Neural progenitor cell (in vitro differentiated cells): ENCODE results near the gene COG5. TPM values are rescaled to one million over a fixed set of nuclear protein-coding genes. Genes with fewer than 3 reads are reported as not detected.

Source experiments
- DNase-seq: peaks from one replicate; pipeline ENCODE4 v3.0.0-alpha.2; 2016; ENCODE audit warnings: low spot score
- H2AFZ ChIP-seq: fragments of 200-600 bp; sonication (generic); replicated peaks from 2 replicates; pipeline ENCODE4 v1.6.1; 2016; ENCODE audit warnings: antibody characterized with exemption
- H3F3A ChIP-seq: fragments of 200-600 bp; sonication (generic); 2 replicates; pipeline ENCODE4 v1.6.1; 2016; ENCODE audit warnings: antibody characterized with exemption, low read depth
- H3K27ac ChIP-seq: fragments of 200-600 bp; sonication (generic); 2 replicates; pipeline ENCODE4 v1.5.1; 2016; ENCODE audit warnings: mild to moderate bottlenecking
- H3K27me3 ChIP-seq: fragments of 200-600 bp; sonication (generic); 2 replicates; pipeline ENCODE4 v1.6.1; 2016; ENCODE audit warnings: mild to moderate bottlenecking, moderate library complexity
- H3K36me3 ChIP-seq: fragments of 200-600 bp; sonication (generic); 2 replicates; pipeline ENCODE4 v1.5.1; 2016
- H3K4me1 ChIP-seq: fragments of 200-600 bp; sonication (generic); 2 replicates; pipeline ENCODE4 v1.6.1; 2016; ENCODE audit warnings: mixed run types
- H3K4me2 ChIP-seq: fragments of 200-600 bp; sonication (generic); 2 replicates; pipeline ENCODE4 v1.6.1; 2016
- H3K4me3 ChIP-seq: fragments of 200-600 bp; sonication (generic); 2 replicates; pipeline ENCODE4 v1.5.1; 2016
- H3K79me2 ChIP-seq: fragments of 200-600 bp; sonication (generic); 2 replicates; pipeline ENCODE4 v1.6.1; 2016; ENCODE audit warnings: low read depth
- H3K9ac ChIP-seq: fragments of 200-600 bp; sonication (generic); 2 replicates; pipeline ENCODE4 v1.6.1; 2016
- H3K9me3 ChIP-seq: fragments of 200-600 bp; sonication (generic); 2 replicates; pipeline ENCODE4 v1.5.1; 2016; ENCODE audit warnings: low read depth
- H4K20me1 ChIP-seq: fragments of 200-600 bp; sonication (generic); 2 replicates; pipeline ENCODE4 v1.6.1; 2016; ENCODE audit warnings: low read depth
- H3K27ac Mint-ChIP-seq: 3 replicates; pipeline ENCODE4 v1.8.0; 2021; ENCODE audit warnings: mixed read lengths
- H3K27me3 Mint-ChIP-seq: 2 replicates; pipeline ENCODE4 v1.8.0; 2022; ENCODE audit warnings: low read depth, mild to moderate bottlenecking, inconsistent platforms, moderate library complexity, mixed read lengths; ENCODE audit not compliant: insufficient read depth
- H3K36me3 Mint-ChIP-seq: 3 replicates; pipeline ENCODE4 v1.8.0; 2021; ENCODE audit warnings: mixed read lengths
- H3K4me1 Mint-ChIP-seq: 3 replicates; pipeline ENCODE4 v1.8.0; 2021; ENCODE audit warnings: mixed read lengths
- H3K4me3 Mint-ChIP-seq: 3 replicates; pipeline ENCODE4 v1.8.0; 2021; ENCODE audit warnings: mild to moderate bottlenecking, moderate library complexity, mixed read lengths
- H3K9me3 Mint-ChIP-seq: 3 replicates; pipeline ENCODE4 v1.8.0; 2020; ENCODE audit warnings: mixed read lengths
- EZH2 ChIP-seq: fragments of 200-600 bp; sonication (generic); IDR thresholded peaks from 2 replicates; pipeline ENCODE4 v1.6.1; 2017; ENCODE audit warnings: antibody characterized with exemption, mild to moderate bottlenecking, moderate library complexity
- EZH2phosphoT487 ChIP-seq: fragments of 200-600 bp; sonication (generic); IDR thresholded peaks from 2 replicates; pipeline ENCODE4 v1.6.1; 2017; ENCODE audit warnings: antibody characterized with exemption
- total RNA-seq: library from RNA; depleted of rRNA; stranded (reverse); fragments of >200 nt; gene quantifications from 2 replicates; pipeline ENCODE4 v1.2.3, GENCODE V29; 2015; ENCODE audit warnings: low replicate concordance
- TF ChIP-seq, protein P1 (sequence below): fragments of 200-600 bp; sonication (generic); IDR thresholded peaks from 2 replicates; pipeline ENCODE4 v1.5.1; 2017; ENCODE audit warnings: antibody characterized with exemption, mild to moderate bottlenecking

COG5 gene
- total RNA-seq, 1 donor from 2014 or later, result 90.5 TPM

DNA sequence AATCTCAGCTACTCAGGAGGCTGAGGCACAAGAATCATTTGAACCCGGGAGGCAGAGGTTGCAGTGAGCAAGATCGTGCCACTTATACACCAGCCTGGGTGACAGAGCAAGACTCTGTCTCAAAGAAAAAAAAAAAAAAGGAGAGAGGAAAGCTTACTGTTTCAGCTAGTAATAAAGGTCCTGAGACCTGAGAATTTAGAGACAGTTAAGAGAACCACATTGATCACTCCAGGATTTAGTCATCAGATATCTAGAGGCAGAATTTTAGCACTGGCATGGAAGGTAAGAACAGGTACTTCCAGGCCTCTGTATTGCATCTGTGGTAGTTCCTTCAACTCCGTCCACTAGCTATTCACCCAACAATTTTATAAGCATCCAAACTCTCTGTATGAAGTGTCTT is 7.8 kb downstream of the COG5 start:
- Mint-ChIP-seq H3K9me3 (no peaks in the 10 kb centered on the region), H3K27ac (no peak overlapping the region), H3K4me1 (peaks cover 2% of the 10 kb centered on the region), H3K4me3 (no peak overlapping the region), H3K36me3 (peaks cover 12% of the 10 kb centered on the region), H3K27me3 (no peaks in the 10 kb centered on the region)
- H3K9me3 ChIP-seq, result no peaks in the 10 kb centered on the region
- H3K4me1 ChIP-seq, result no peaks in the 10 kb centered on the region
- H3K27ac ChIP-seq, result no peak overlapping the region
- DNase-seq, result no peak
- H3F3A ChIP-seq, result no peaks in the 10 kb centered on the region
- peaks cover 44% of the 10 kb centered on the region for H3K79me2 ChIP-seq
- H3K4me2 ChIP-seq, result no peak overlapping the region
- no peak overlapping the region for H3K9ac ChIP-seq
- H3K36me3 ChIP-seq, result peaks cover 5% of the 10 kb centered on the region
- no peak overlapping the region for H3K4me3 ChIP-seq
- TF ChIP-seq EZH2 (no peak), EZH2phosphoT487 (no peak)
- TF ChIP-seq, protein P1, sequence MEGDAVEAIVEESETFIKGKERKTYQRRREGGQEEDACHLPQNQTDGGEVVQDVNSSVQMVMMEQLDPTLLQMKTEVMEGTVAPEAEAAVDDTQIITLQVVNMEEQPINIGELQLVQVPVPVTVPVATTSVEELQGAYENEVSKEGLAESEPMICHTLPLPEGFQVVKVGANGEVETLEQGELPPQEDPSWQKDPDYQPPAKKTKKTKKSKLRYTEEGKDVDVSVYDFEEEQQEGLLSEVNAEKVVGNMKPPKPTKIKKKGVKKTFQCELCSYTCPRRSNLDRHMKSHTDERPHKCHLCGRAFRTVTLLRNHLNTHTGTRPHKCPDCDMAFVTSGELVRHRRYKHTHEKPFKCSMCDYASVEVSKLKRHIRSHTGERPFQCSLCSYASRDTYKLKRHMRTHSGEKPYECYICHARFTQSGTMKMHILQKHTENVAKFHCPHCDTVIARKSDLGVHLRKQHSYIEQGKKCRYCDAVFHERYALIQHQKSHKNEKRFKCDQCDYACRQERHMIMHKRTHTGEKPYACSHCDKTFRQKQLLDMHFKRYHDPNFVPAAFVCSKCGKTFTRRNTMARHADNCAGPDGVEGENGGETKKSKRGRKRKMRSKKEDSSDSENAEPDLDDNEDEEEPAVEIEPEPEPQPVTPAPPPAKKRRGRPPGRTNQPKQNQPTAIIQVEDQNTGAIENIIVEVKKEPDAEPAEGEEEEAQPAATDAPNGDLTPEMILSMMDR, result no peak
- H3K27me3 ChIP-seq, result no peaks in the 10 kb centered on the region
- H2AFZ ChIP-seq, result no peak overlapping the region
- H4K20me1 ChIP-seq, result peaks cover 3% of the 10 kb centered on the region

DNA sequence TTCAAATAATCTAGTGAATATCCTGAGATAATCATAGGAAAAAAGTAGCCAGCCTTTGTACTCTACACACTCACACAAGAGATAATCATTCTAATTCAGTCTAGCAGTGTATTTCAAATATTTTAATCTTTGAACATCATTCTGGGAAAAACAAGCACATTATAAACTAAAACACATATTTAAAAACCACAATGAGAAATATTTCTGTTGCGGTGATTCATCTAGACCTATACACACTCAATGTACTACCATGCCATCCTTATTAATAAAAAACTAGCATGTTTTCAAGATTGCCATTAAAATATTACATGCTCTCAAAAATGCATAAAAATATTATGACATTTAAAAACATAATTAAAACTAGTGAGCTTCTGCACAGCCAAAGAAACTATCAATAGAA is 11.8 kb downstream of the COG5 start:
- H3K79me2 ChIP-seq, result peaks cover 19% of the 10 kb centered on the region
- Mint-ChIP-seq H3K9me3 (no peaks in the 10 kb centered on the region), H3K4me1 (no peaks in the 10 kb centered on the region), H3K36me3 (peaks cover 27% of the 10 kb centered on the region), H3K4me3 (no peak overlapping the region), H3K27me3 (no peaks in the 10 kb centered on the region), H3K27ac (no peak overlapping the region)
- no peak overlapping the region for H3K9ac ChIP-seq
- H3K4me2 ChIP-seq, result no peak overlapping the region
- no peaks in the 10 kb centered on the region for H3K9me3 ChIP-seq
- no peaks in the 10 kb centered on the region for H3K27me3 ChIP-seq
- no peaks in the 10 kb centered on the region for H3K4me1 ChIP-seq
- DNase-seq, result no peak
- H3K27ac ChIP-seq, result no peak overlapping the region
- TF ChIP-seq EZH2phosphoT487, result no peak
- TF ChIP-seq, protein P1, result no peak
- no peak for TF ChIP-seq EZH2
- H3K4me3 ChIP-seq, result no peak overlapping the region
- no peaks in the 10 kb centered on the region for H3F3A ChIP-seq
- peaks cover 15% of the 10 kb centered on the region for H3K36me3 ChIP-seq
- H2AFZ ChIP-seq, result no peak overlapping the region
- H4K20me1 ChIP-seq, result no peaks in the 10 kb centered on the region

GRCh38 chr7:107544848-107545591 is 18.7 kb downstream of the COG5 start:
- no peak overlapping the region for H2AFZ ChIP-seq
- no peaks in the 10 kb centered on the region for H4K20me1 ChIP-seq
- H3K79me2 ChIP-seq, result peaks cover 12% of the 10 kb centered on the region
- Mint-ChIP-seq H3K4me1 (no peaks in the 10 kb centered on the region), H3K27ac (no peak overlapping the region), H3K27me3 (no peaks in the 10 kb centered on the region), H3K9me3 (peaks cover 13% of the 10 kb centered on the region), H3K36me3 (peaks cover 37% of the 10 kb centered on the region), H3K4me3 (no peak overlapping the region)
- peaks cover 25% of the 10 kb centered on the region for H3K36me3 ChIP-seq
- no peaks in the 10 kb centered on the region for H3K4me1 ChIP-seq
- H3K4me3 ChIP-seq, result no peak overlapping the region
- no peak overlapping the region for H3K9ac ChIP-seq
- TF ChIP-seq EZH2 (no peak), EZH2phosphoT487 (no peak)
- TF ChIP-seq, protein P1, result no peak
- H3F3A ChIP-seq, result no peaks in the 10 kb centered on the region
- no peak overlapping the region for H3K27ac ChIP-seq
- H3K4me2 ChIP-seq, result no peak overlapping the region
- H3K27me3 ChIP-seq, result no peaks in the 10 kb centered on the region
- no peaks in the 10 kb centered on the region for H3K9me3 ChIP-seq
- no peak for DNase-seq
